ENCODE results near the gene HUWE1.

The HUWE1 gene

DNA sequence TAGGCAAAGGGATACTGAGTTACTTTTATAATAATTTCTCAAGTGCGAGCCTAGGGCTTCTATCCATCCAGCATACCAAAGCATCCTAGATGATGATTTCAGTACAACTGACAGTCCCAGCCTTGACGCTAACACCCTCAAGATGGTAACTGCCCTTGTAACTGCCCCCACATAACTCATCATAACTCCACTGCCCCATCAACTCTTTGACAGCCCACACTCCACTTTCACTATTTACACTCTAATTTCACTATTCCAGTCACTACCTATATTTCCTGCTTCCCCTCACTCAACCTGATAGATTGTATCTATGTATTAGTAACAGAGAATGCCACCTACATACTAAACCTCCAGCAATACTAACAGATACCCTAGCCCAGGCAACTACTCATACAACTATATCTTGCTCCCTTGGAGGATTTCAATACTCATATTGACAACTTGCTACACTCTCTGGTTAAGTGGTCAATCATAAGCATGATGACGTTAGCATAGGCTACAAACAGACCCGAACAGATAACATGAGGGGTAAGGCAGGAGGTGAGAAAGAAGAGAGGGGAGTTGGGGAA is 65.0 kb downstream of the HUWE1 start:
- TF ChIP-seq POLR2AphosphoS5 (IDR thresholded peaks at IDR 0.05; ENCODE audit: low read depth, low read length) (no peak), FOXP2 (optimal IDR thresholded peaks at IDR 0.05; ENCODE audit: borderline replicate concordance, extremely low read depth, extremely low read length, insufficient read depth) (no peak), SIN3A (IDR thresholded peaks at IDR 0.05; ENCODE audit: borderline replicate concordance, insufficient read depth, low read length) (no peak), TAF1 (IDR thresholded peaks at IDR 0.05; ENCODE audit: borderline replicate concordance, insufficient read depth, low read length) (no peak), REST (IDR thresholded peaks at IDR 0.05; ENCODE audit: insufficient read depth in 1 of 2, low read depth in 2 of 2, low read length in 2 of 2) (no peak)

- TF ChIP-seq SIN3A (IDR thresholded peaks at IDR 0.05; ENCODE audit: borderline replicate concordance, insufficient read depth, low read length) (no peak), REST (IDR thresholded peaks at IDR 0.05; ENCODE audit: insufficient read depth in 1 of 2, low read depth in 2 of 2, low read length in 2 of 2) (no peak), TAF1 (IDR thresholded peaks at IDR 0.05; ENCODE audit: borderline replicate concordance, insufficient read depth, low read length) (no peak), POLR2AphosphoS5 (IDR thresholded peaks at IDR 0.05; ENCODE audit: low read depth, low read length) (no peak), FOXP2 (optimal IDR thresholded peaks at IDR 0.05; ENCODE audit: borderline replicate concordance, extremely low read depth, extremely low read length, insufficient read depth) (no peak)
Measured at GRCh38 chrX:53616946-53617345, 69.6 kb downstream of the HUWE1 start.

GRCh38 chrX:53606456-53606855 is 80.1 kb downstream of the HUWE1 start:
- TF ChIP-seq REST (IDR thresholded peaks at IDR 0.05; ENCODE audit: insufficient read depth in 1 of 2, low read depth in 2 of 2, low read length in 2 of 2) = no peak
- no peak for TF ChIP-seq FOXP2 (optimal IDR thresholded peaks at IDR 0.05; ENCODE audit: borderline replicate concordance, extremely low read depth, extremely low read length, insufficient read depth)
- no peak for TF ChIP-seq POLR2AphosphoS5 (IDR thresholded peaks at IDR 0.05; ENCODE audit: low read depth, low read length)
- TF ChIP-seq SIN3A (IDR thresholded peaks at IDR 0.05; ENCODE audit: borderline replicate concordance, insufficient read depth, low read length) = no peak
- no peak for TF ChIP-seq TAF1 (IDR thresholded peaks at IDR 0.05; ENCODE audit: borderline replicate concordance, insufficient read depth, low read length)

DNA sequence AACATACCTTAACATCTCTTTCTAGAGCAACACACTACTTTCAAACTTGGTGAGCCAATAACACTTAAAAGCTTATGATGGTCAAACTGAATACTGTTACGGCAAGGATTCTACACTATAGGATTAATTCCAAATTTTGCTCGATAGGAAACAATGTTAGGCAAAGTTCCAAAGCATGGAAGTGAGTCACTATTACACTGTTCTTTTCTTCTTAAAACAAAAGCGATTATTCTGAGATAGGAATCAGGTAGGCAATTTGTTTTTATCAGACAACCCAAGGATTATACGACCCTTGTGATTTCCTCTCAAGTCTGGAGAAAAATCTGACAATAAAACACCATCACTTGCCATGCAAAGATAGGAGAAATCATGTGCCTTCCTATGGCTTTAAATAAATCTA is 81.5 kb downstream of the HUWE1 start:
- no peak for TF ChIP-seq POLR2AphosphoS5 (IDR thresholded peaks at IDR 0.05; ENCODE audit: low read depth, low read length)
- no peak for TF ChIP-seq TAF1 (IDR thresholded peaks at IDR 0.05; ENCODE audit: borderline replicate concordance, insufficient read depth, low read length)
- TF ChIP-seq SIN3A (IDR thresholded peaks at IDR 0.05; ENCODE audit: borderline replicate concordance, insufficient read depth, low read length) = no peak
- no peak for TF ChIP-seq FOXP2 (optimal IDR thresholded peaks at IDR 0.05; ENCODE audit: borderline replicate concordance, extremely low read depth, extremely low read length, insufficient read depth)
- no peak for TF ChIP-seq REST (IDR thresholded peaks at IDR 0.05; ENCODE audit: insufficient read depth in 1 of 2, low read depth in 2 of 2, low read length in 2 of 2)
